Fibroblast of pulmonary artery (primary cell): Measurements from ENCODE around the gene ZNF808.
"Not testable (repeated sequence)": the region's sequence is repeated elsewhere in the genome, so short reads cannot be mapped to it uniquely, and the experiment has no call there.

ENCODE experiments used
- DNase-seq: peaks from one replicate; pipeline ENCODE4 v3.0.0-alpha.2; 2010; ENCODE audit warnings: low read depth
- H3K4me3 ChIP-seq: replicated peaks from 2 replicates; pipeline ENCODE4 v1.5.1; 2011; ENCODE audit warnings: low read depth, mild to moderate bottlenecking, control low read depth, low read length, moderate library complexity
- CTCF ChIP-seq: IDR thresholded peaks from 2 replicates; pipeline ENCODE4 v1.5.1; 2011; ENCODE audit warnings: mild to moderate bottlenecking, control low read depth, low read length, inconsistent platforms; ENCODE audit errors: missing control alignments

Gene ZNF808

DNA sequence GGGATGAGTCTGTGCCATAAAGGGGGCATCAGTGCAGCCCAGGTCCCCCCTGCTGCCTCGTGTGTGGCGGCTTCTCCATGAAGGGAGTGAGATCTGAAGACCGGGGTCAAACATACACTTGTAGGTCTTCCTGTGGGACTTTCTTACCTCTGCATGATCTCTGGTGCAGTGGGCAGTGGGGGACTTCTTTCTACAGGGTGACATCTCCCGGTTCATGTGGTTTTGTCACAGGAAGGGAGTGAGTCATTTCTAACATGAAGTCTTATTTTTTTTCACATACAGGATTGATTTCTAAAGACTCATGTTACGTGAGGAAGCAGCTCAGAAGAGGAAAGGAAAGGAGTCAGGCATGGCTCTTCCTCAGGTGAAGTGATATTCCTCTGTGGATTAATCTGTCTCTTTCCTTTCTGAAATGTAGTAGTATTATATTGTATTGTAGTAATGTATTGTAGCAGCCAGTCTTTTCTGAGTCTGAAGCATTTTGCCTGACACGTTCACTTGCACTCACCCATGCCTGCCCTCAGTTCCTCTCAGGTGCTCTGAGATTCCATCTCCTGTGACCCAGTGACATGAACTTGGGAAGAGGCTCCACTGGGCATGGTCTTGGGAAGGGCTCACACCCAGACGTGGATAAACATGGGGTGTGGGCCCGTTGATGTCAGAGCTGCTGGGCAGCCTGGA is 15.7 kb downstream of the ZNF808 start:
- H3K4me3 ChIP-seq: no peak overlapping the region
- DNase-seq: no peak
- TF ChIP-seq CTCF: no peak

GRCh38 chr19:52554216-52554971 is 26.9 kb downstream of the ZNF808 start:
- no peak for DNase-seq
- TF ChIP-seq CTCF: no peak
- H3K4me3 ChIP-seq: no peak overlapping the region

DNA sequence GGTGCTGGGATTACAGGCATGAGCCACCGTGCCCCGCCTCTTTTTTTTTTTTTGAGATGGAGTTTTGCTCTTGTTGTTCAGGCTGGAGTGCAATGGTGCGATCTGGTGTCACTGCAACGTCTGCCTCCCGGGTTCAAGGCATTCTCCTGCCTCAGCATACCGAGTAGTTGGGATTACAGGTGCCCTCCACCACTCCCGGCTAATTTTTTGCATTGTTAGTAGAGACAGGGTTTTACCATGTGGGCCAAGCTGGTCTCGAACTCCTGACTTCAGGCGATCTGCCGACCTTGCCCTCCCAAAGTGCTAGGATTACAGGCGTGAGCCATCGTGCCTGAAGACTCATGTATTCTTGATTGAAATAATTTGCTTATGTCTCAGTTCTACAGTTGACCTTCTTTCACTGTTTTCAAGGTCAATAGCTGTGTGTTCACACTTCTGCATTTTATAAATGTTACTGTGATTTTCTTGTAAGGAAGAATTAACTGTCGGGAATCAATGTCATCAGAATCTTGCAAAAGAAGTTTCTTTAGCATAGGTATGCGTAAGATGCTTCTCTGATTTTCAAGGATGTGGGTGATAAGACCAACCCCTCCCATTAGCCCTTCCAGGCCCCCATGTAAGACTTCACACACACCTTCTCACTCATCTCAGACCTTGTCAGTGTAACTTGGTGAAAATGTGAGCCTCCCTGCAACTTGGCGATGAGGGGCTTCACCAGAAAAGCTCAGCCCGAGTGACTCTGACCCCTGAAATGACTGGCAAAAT is 29.9 kb downstream of the ZNF808 start:
- no peak for TF ChIP-seq CTCF
- H3K4me3 ChIP-seq: no peak overlapping the region

DNA sequence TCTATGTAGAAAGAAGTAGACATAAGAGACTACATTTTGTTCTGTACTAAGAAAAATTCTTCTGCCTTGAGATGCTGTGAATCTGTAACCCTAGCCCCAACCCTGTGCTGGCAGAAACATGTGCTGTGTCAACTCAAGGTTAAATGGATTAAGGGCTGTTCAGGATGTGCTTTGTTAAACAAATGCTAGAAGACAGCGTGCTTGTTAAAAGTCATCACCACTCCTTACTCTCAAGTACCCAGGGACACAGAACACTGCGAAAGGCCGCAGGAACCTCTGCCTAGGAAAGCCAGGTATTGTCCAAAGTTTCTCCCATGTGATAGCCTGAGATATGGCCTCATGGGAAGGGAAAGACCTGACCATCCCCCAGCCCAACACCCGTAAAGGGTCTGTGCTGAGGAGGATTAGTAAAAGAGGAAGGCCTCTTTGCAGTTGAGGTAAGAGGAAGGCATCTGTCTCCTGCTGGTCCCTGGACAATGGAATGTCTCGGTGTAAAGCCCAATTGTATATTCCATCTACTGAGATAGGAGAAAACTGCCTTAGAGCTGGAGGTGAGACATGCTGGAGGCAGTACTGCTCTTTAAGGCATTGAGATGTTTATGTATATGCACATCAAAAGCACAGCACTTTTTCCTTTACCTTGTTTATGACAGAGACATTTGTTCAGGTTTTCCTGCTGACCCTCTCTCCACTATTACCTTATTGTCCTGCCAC is 31.4 kb downstream of the ZNF808 start:
- not testable (repeated sequence) for H3K4me3 ChIP-seq, DNase-seq

More for the DNA sequence above, 29.9 kb downstream of the ZNF808 start:
- no peak for DNase-seq

DNA sequence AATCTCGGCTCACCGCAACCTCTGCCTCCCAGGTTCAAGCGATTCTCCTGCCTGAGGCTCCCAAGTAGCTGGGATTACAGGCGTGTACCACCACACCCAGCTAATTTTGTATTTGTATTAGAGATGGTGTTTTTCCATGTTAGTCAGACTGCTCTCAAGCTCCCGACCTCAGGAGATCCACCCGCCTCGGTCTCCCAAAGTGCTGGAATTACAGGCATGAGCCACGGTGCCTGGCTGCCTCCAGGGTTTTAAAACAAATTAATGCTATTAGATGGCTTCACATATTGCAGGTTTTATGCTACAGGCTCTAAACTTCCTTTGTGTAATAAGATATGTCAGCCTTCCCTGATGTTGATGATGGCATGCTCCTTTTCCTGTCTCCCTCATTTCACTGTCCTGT is 34.1 kb downstream of the ZNF808 start:
- DNase-seq, H3K4me3 ChIP-seq: not testable (repeated sequence)

- no peak overlapping the region for H3K4me3 ChIP-seq
- DNase-seq: no peak
- TF ChIP-seq CTCF: no peak
Measured at GRCh38 chr19:52566121-52566520, 38.7 kb downstream of the ZNF808 start.

GRCh38 chr19:52566588-52566987 is 39.1 kb downstream of the ZNF808 start:
- TF ChIP-seq CTCF: no peak
- DNase-seq: peak; percentile 20
- no peak overlapping the region for H3K4me3 ChIP-seq
